ENCODE measurements around the gene ANKRD1. TPM values are rescaled to one million over a fixed set of nuclear protein-coding genes. Genes with fewer than 3 reads are reported as not detected.
"Not testable (repeated sequence)": the region's sequence is repeated elsewhere in the genome, so short reads cannot be mapped to it uniquely, and the experiment has no call there.

Gene ANKRD1
- total RNA-seq, 2 donors from 2014 or later = 20.0 TPM; not detected in 1

DNA sequence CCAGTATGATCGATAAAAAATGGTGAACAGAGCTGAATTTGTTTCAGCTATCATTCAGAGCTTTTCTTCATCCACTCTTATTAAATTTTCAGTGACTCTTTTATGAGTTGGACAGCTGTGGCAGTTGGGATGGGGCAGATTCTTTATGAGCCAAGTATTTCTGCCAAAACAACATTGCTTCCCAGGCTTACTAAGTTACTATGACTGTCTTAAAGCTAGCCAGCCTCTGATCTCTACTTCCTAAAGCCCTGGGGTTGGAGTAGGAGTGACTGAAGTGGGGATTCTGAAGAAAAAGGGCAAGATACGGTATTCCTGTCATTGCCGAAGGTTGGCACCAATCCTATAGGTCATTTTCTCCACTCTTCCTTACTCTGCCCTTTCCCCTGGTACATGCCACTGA, 36.5 kb downstream of the ANKRD1 start:
- Histone ChIP-seq H3K27me3 (replicated peaks; ENCODE audit: insufficient read depth) (no peaks in the 10 kb centered on the region), H3K4me1 (replicated peaks) (peaks cover 6% of the 10 kb centered on the region), H3K36me3 (no peaks in the 10 kb centered on the region), H3K27ac (no peak overlapping the region), H3K4me3 (no peak overlapping the region), H3K9me3 (no peaks in the 10 kb centered on the region)
- TF ChIP-seq POLR2AphosphoS5 (IDR thresholded peaks at IDR 0.05) (peak; percentile 39), CTCF (IDR thresholded peaks at IDR 0.05) (no peak)
- intact Hi-C loops (cut with DNase I) = no loop called here
- 36% methylated on average over 3 of the region's 3 CpGs for WGBS
- DNase-seq (ENCODE audit: low spot score) = peak; percentile 9

DNA sequence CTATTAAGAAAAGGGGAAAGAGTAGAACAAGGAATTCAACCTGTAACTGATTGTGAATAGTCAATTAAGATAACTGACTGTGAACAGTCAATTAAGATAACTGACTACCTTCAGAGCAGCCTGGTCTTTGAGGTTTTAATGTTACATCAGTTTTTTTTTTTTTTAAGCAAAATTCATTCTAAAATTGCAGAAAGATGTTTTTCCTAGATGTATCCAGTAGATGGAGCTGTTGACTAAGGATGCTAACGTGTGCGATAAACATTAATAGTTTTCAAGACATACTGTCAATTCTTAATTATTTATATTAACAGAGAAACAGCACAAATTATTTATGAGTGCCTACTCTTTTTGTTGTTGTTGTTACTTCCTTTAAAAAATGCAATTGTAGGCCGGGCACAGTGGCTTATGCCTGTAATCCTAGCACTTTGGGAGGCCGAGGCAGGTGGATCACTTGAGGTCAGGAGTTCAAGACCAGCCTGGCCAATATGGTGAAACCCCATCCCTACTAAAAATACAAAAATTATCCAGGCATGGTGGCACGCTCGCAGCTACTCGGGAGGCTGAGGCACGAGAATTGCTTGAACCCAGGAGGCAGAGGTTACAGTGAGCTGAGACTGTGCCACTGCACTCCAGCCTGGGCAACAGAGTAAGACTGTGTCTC, 40.7 kb downstream of the ANKRD1 start:
- 69% methylated on average over 8 of the region's 8 CpGs for WGBS
- intact Hi-C loops (cut with DNase I); H3K27ac ChIP-seq; H3K4me3 ChIP-seq; DNase-seq (ENCODE audit: low spot score); H3K27me3 ChIP-seq (replicated peaks; ENCODE audit: insufficient read depth); H3K9me3 ChIP-seq; H3K4me1 ChIP-seq (replicated peaks); H3K36me3 ChIP-seq: not testable (repeated sequence)
- peak; percentile 44 to 72 (median 62) for TF ChIP-seq CTCF (IDR thresholded peaks at IDR 0.05)

- TF ChIP-seq CTCF (IDR thresholded peaks at IDR 0.05) (no peak), POLR2AphosphoS5 (IDR thresholded peaks at IDR 0.05) (no peak), POLR2A (IDR thresholded peaks at IDR 0.05) (no peak)
- no peak for DNase-seq (ENCODE audit: low spot score)
- H3K27me3 ChIP-seq (replicated peaks; ENCODE audit: insufficient read depth) = no peaks in the 10 kb centered on the region
- H3K27ac ChIP-seq = no peak overlapping the region
- H3K4me1 ChIP-seq (replicated peaks) = no peaks in the 10 kb centered on the region
- H3K9me3 ChIP-seq = no peaks in the 10 kb centered on the region
- intact Hi-C loops (cut with DNase I) = no loop called here
- 87% methylated on average over 2 of the region's 2 CpGs for WGBS
- no peak overlapping the region for H3K4me3 ChIP-seq
- no peaks in the 10 kb centered on the region for H3K36me3 ChIP-seq
Measured at GRCh38 chr10:90879062-90879461, 41.8 kb downstream of the ANKRD1 start.

DNA sequence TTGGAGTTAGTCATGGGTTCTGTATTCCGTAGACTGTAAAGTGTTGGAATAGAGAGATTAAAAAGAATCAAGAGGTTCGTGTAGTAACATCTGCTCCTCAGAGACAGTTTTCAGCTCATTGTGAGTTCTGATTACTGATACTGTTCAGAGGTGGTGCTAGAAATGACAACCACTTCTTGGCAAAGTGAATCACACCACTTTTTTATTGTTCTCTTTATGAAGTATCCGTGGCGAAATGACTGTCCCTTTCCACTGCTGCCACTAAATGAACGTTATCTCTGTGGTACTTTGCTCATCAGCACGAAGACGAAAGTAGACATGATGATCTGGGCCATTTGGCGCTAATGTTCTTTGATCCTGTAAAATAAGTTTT, 48.3 kb downstream of the ANKRD1 start:
- intact Hi-C loops (cut with DNase I) = no loop called here
- Histone ChIP-seq H3K27me3 (replicated peaks; ENCODE audit: insufficient read depth) (no peaks in the 10 kb centered on the region), H3K4me1 (replicated peaks) (peaks cover 4% of the 10 kb centered on the region), H3K9me3 (no peaks in the 10 kb centered on the region), H3K4me3 (peak overlapping the region; percentile 60 to 63), H3K36me3 (no peaks in the 10 kb centered on the region), H3K27ac (no peak overlapping the region)
- WGBS = 21% methylated on average over 8 of the region's 8 CpGs
- no peak for DNase-seq (ENCODE audit: low spot score)
- no peak for TF ChIP-seq POLR2AphosphoS5 (IDR thresholded peaks at IDR 0.05)
- TF ChIP-seq CTCF (IDR thresholded peaks at IDR 0.05) = no peak
- TF ChIP-seq POLR2A (IDR thresholded peaks at IDR 0.05) = no peak
